Neural cell (in vitro differentiated cells): Measurements from ENCODE around the gene YPEL5. TPM values are rescaled to one million over a fixed set of nuclear protein-coding genes. Genes with fewer than 3 reads are reported as not detected.

Source experiments
- H2AFZ ChIP-seq: fragments of 200-600, 300-800 bp; sonication (generic), shearing (Covaris generic); 2 replicates; pipeline ENCODE4 v1.6.0; 2014; ENCODE audit warnings: low read depth, mild to moderate bottlenecking, antibody characterized with exemption, low read length, moderate library complexity
- H3F3A ChIP-seq: fragments of 200-600 bp; shearing (Covaris generic); 2 replicates; pipeline ENCODE4 v1.6.1; 2016; ENCODE audit warnings: mild to moderate bottlenecking, moderate library complexity, mixed read lengths, antibody characterized with exemption, low read length; ENCODE audit not compliant: insufficient read depth, poor library complexity, severe bottlenecking
- H3K27ac ChIP-seq: fragments of 200-600, 300-800 bp; sonication (generic), shearing (Covaris generic); 2 replicates; pipeline ENCODE4 v1.5.1; 2014; ENCODE audit warnings: mild to moderate bottlenecking, low read length, moderate library complexity
- H3K27me3 ChIP-seq: fragments of 300-800, 200-600 bp; sonication (generic), shearing (Covaris generic); 2 replicates; pipeline ENCODE4 v1.6.0; 2014; ENCODE audit warnings: mild to moderate bottlenecking, low read depth, low read length, moderate library complexity; ENCODE audit not compliant: insufficient read depth
- H3K36me3 ChIP-seq: fragments of 300-800, 200-600 bp; sonication (generic), shearing (Covaris generic); 2 replicates; pipeline ENCODE4 v1.5.1; 2014; ENCODE audit warnings: mild to moderate bottlenecking, antibody characterized with exemption, low read length, moderate library complexity; ENCODE audit not compliant: insufficient read depth
- H3K4me2 ChIP-seq: fragments of 300-800, 200-600 bp; sonication (generic), shearing (Covaris generic); 2 replicates; pipeline ENCODE4 v1.6.0; 2014; ENCODE audit warnings: mild to moderate bottlenecking, low read length
- H3K4me3 ChIP-seq: fragments of 300-800, 200-600 bp; sonication (generic), shearing (Covaris generic); 2 replicates; pipeline ENCODE4 v1.5.1; 2014; ENCODE audit warnings: mild to moderate bottlenecking, low read length, moderate library complexity
- H3K79me2 ChIP-seq: fragments of 200-600 bp; shearing (Covaris generic); replicated peaks from 2 replicates; pipeline ENCODE4 v1.6.0; 2014; ENCODE audit warnings: mild to moderate bottlenecking, low read length, moderate library complexity; ENCODE audit not compliant: insufficient read depth
- H3K9ac ChIP-seq: fragments of 300-800, 200-600 bp; sonication (generic), shearing (Covaris generic); 2 replicates; pipeline ENCODE4 v1.6.1; 2016; ENCODE audit warnings: mild to moderate bottlenecking, low read length, mixed read lengths
- H3K9me2 ChIP-seq: fragments of 200-600 bp; shearing (Covaris generic); 2 replicates; pipeline ENCODE4 v1.6.1; 2016; ENCODE audit warnings: mild to moderate bottlenecking, low read length, mixed read lengths; ENCODE audit not compliant: insufficient read depth
- H3K9me3 ChIP-seq: fragments of 200-600, 300-800 bp; sonication (generic), shearing (Covaris generic); 2 replicates; pipeline ENCODE4 v1.6.1; 2016; ENCODE audit warnings: mild to moderate bottlenecking, mixed run types, low read length, moderate library complexity, mixed read lengths
- H4K20me1 ChIP-seq: fragments of 200-600 bp; shearing (Covaris generic); 2 replicates; pipeline ENCODE4 v1.6.1; 2016; ENCODE audit warnings: mild to moderate bottlenecking, mixed run types; ENCODE audit not compliant: insufficient read depth
- CTCF ChIP-seq: fragments of 450-650 bp; IDR thresholded peaks from 2 replicates; pipeline ENCODE4 v1.5.1; 2014; ENCODE audit warnings: antibody characterized with exemption, mild to moderate bottlenecking, moderate library complexity; ENCODE audit not compliant: poor library complexity, severe bottlenecking
- EP300 ChIP-seq: fragments of 450-650 bp; conservative IDR thresholded peaks from 2 replicates; pipeline ENCODE4 v1.6.1; 2014; ENCODE audit warnings: antibody characterized with exemption, mild to moderate bottlenecking, moderate library complexity; ENCODE audit not compliant: poor library complexity, severe bottlenecking
- EZH2 ChIP-seq: fragments of 200-600, 300-800 bp; shearing (Covaris generic), sonication (generic); IDR thresholded peaks from 2 replicates; pipeline ENCODE4 v1.6.1; 2014; ENCODE audit warnings: antibody characterized with exemption, low read length, borderline replicate concordance, mild to moderate bottlenecking; ENCODE audit not compliant: insufficient read depth, poor library complexity, severe bottlenecking
- MXI1 ChIP-seq: fragments of 450-650 bp; conservative IDR thresholded peaks from 2 replicates; pipeline ENCODE4 v1.6.1; 2014; ENCODE audit warnings: antibody characterized with exemption, mild to moderate bottlenecking; ENCODE audit not compliant: poor library complexity, severe bottlenecking
- POLR2AphosphoS5 ChIP-seq: IDR thresholded peaks from 2 replicates; pipeline ENCODE4 v1.6.1; 2012
- RAD21 ChIP-seq: fragments of 450-650 bp; conservative IDR thresholded peaks from 2 replicates; pipeline ENCODE4 v1.6.1; 2014; ENCODE audit warnings: antibody characterized with exemption, mild to moderate bottlenecking, moderate library complexity
- REST ChIP-seq: IDR thresholded peaks from 2 replicates; pipeline ENCODE4 v1.6.1; 2012; ENCODE audit warnings: borderline replicate concordance
- SMC3 ChIP-seq: fragments of 450-650 bp; conservative IDR thresholded peaks from 2 replicates; pipeline ENCODE4 v1.6.1; 2014; ENCODE audit warnings: antibody characterized with exemption, mild to moderate bottlenecking, moderate library complexity; ENCODE audit not compliant: poor library complexity
- TAF1 ChIP-seq: IDR thresholded peaks from 2 replicates; pipeline ENCODE4 v1.6.1; 2012; ENCODE audit warnings: low read depth
- polyA plus RNA-seq: library from polyadenylated mRNA; depleted of rRNA; stranded (reverse); fragments of >200 nt; gene quantifications from 2 replicates; pipeline ENCODE4 v1.2.3, GENCODE V29; 2014

The YPEL5 gene
- polyA plus RNA-seq, 1 donor from 2014 or later = 130 TPM

GRCh38 chr2:30172627-30173026 is 25.8 kb downstream of the YPEL5 start:
- H3K79me2 ChIP-seq = no peaks in the 10 kb centered on the region
- H3K9me2 ChIP-seq = no peaks in the 10 kb centered on the region
- no peak overlapping the region for H2AFZ ChIP-seq
- H3K36me3 ChIP-seq = no peaks in the 10 kb centered on the region
- no peak overlapping the region for H3K9ac ChIP-seq
- H3K4me3 ChIP-seq = no peak overlapping the region
- H3K27me3 ChIP-seq = no peaks in the 10 kb centered on the region
- H4K20me1 ChIP-seq = no peaks in the 10 kb centered on the region
- no peak overlapping the region for H3K4me2 ChIP-seq
- H3K27ac ChIP-seq = no peak overlapping the region
- H3F3A ChIP-seq = no peaks in the 10 kb centered on the region
- H3K9me3 ChIP-seq = no peaks in the 10 kb centered on the region
- TF ChIP-seq RAD21 (no peak), POLR2AphosphoS5 (no peak), CTCF (no peak), TAF1 (no peak), MXI1 (no peak), REST (no peak), SMC3 (no peak), EZH2 (no peak), EP300 (no peak)

- Histone ChIP-seq H2AFZ (no peak overlapping the region), H3K27ac (no peak overlapping the region), H3F3A (no peaks in the 10 kb centered on the region), H3K36me3 (no peaks in the 10 kb centered on the region), H3K9ac (no peak overlapping the region), H3K27me3 (no peaks in the 10 kb centered on the region), H4K20me1 (no peaks in the 10 kb centered on the region), H3K4me2 (no peak overlapping the region), H3K4me3 (no peak overlapping the region), H3K79me2 (no peaks in the 10 kb centered on the region), H3K9me2 (no peaks in the 10 kb centered on the region), H3K9me3 (no peaks in the 10 kb centered on the region)
- no peak for TF ChIP-seq MXI1
- no peak for TF ChIP-seq RAD21
- TF ChIP-seq POLR2AphosphoS5 = no peak
- no peak for TF ChIP-seq EZH2
- no peak for TF ChIP-seq REST
- no peak for TF ChIP-seq CTCF
Measured at GRCh38 chr2:30177440-30177839, 30.6 kb downstream of the YPEL5 start.
